Tibial nerve (tissue), 4 donors: ENCODE measurements around the gene DDX51. TPM values are rescaled to one million over a fixed set of nuclear protein-coding genes. Genes with fewer than 3 reads are reported as not detected.
A peak's percentile ranks its signal among the peaks of the same experiment; 100 is the strongest.

Source experiments
- DNase-seq, 2 donors: peaks; one replicate each; pipeline ENCODE4 v3.0.0-alpha.2; 2019; ENCODE audit warnings: low spot score in 2 of 2
- H3K27ac ChIP-seq, 4 donors: fragments of 200-600 bp; sonication (generic) in 3 of 4; one replicate each; pipeline ENCODE4 v1.5.1; 2017 to 2019; ENCODE audit warnings: mild to moderate bottlenecking in 1 of 4
- H3K27me3 ChIP-seq, 2 donors: fragments of 200-600 bp; sonication (generic) in 1 of 2; one replicate each; pipeline versions ENCODE4 v1.5.1 to v1.6.0; 2017 to 2019
- H3K36me3 ChIP-seq, 3 donors: fragments of 200-600 bp; sonication (generic); one replicate each; pipeline ENCODE4 v1.5.1; 2018 to 2019
- H3K4me1 ChIP-seq, 4 donors: fragments of 200-600 bp; sonication (generic) in 3 of 4; one replicate each; pipeline ENCODE4 v1.5.1; 2017 to 2019
- H3K4me3 ChIP-seq, 4 donors: fragments of 200-600 bp; sonication (generic) in 3 of 4; one replicate each; pipeline ENCODE4 v1.5.1; 2017 to 2019; ENCODE audit warnings: mild to moderate bottlenecking in 1 of 4, moderate library complexity in 1 of 4
- H3K9me3 ChIP-seq, 4 donors: fragments of 200-600 bp; sonication (generic) in 3 of 4; one replicate each; pipeline ENCODE4 v1.5.1; 2017 to 2019
- CTCF ChIP-seq, 5 experiments: fragments of 200-600 bp in 3 of 5; fragments of 450-650 bp in 2 of 5; sonication (generic) in 3 of 5; IDR thresholded peaks; one replicate each; pipeline ENCODE4 v1.5.1; 2016 to 2019; ENCODE audit warnings: antibody characterized with exemption in 5 of 5, mild to moderate bottlenecking in 3 of 5, moderate library complexity in 2 of 5
- EP300 ChIP-seq, 2 donors: sonication (generic); formaldehyde crosslinking; IDR thresholded peaks; one replicate each; pipeline ENCODE4 v1.6.1; 2017; ENCODE audit warnings: antibody characterized with exemption in 2 of 2, mild to moderate bottlenecking in 1 of 2
- POLR2A ChIP-seq, 2 donors: fragments of 450-650 bp; IDR thresholded peaks; one replicate each; pipeline ENCODE4 v1.6.1; 2017; ENCODE audit warnings: antibody characterized with exemption in 2 of 2, mild to moderate bottlenecking in 2 of 2, moderate library complexity in 2 of 2
- WGBS, 2 donors: methylation state at CpG; one replicate each; pipeline ENCODE4 v1.1.5; 2018; 5-methylcytosine and 5-hydroxymethylcytosine counted together
- total RNA-seq, 4 donors: library from RNA; depleted of rRNA; stranded (reverse); fragments of >200 nt; gene quantifications; one replicate each; pipeline ENCODE4 v1.1.0, GENCODE V29; 2016

DDX51 gene
- total RNA-seq, 4 donors from 2014 or later: 15.5 to 43.8 (median 28.7) TPM

- DNase-seq: no peak
- no peak for TF ChIP-seq EP300 (IDR thresholded peaks at IDR 0.05)
- TF ChIP-seq POLR2A (IDR thresholded peaks at IDR 0.05): no peak
- TF ChIP-seq CTCF (IDR thresholded peaks at IDR 0.05): no peak
- Histone ChIP-seq H3K4me1 (peaks cover 0 to 10% (median 3%) of the 10 kb centered on the region in 4 donors), H3K27me3 (no peaks in the 10 kb centered on the region), H3K4me3 (peak overlapping the region in 3 of 4 donors; percentile 7 to 44 (median 38)), H3K27ac (no peak overlapping the region), H3K36me3 (peaks cover 0 to 53% (median 7%) of the 10 kb centered on the region in 3 donors), H3K9me3 (no peaks in the 10 kb centered on the region)
- 61 to 100% methylated on average over 1 to 20 of the region's 21 CpGs for WGBS, 2 donors
Measured at GRCh38 chr12:132154341-132154761, 10.2 kb upstream of the DDX51 start.

GRCh38 chr12:132153501-132154340 is 9.6 kb upstream of the DDX51 start:
- H3K4me1 ChIP-seq: peaks cover 0 to 10% (median 3%) of the 10 kb centered on the region in 4 donors
- peaks cover 0 to 51% (median 7%) of the 10 kb centered on the region in 3 donors for H3K36me3 ChIP-seq
- 34 to 47% methylated on average over 26 to 41 of the region's 41 CpGs for whole genome bisulfite sequencing, 2 donors
- H3K27me3 ChIP-seq: no peaks in the 10 kb centered on the region
- DNase-seq: peak in 1 of 2 donors; percentile 31
- TF ChIP-seq CTCF (IDR thresholded peaks at IDR 0.05): peak; percentile 90 to 95 (median 93)
- TF ChIP-seq POLR2A (IDR thresholded peaks at IDR 0.05): no peak
- H3K4me3 ChIP-seq: peak overlapping the region in 3 of 4 donors; percentile 7 to 44 (median 38)
- no peaks in the 10 kb centered on the region for H3K9me3 ChIP-seq
- no peak overlapping the region for H3K27ac ChIP-seq

GRCh38 chr12:132152953-132153352 is 8.8 kb upstream of the DDX51 start:
- Histone ChIP-seq H3K4me1 (peaks cover 0 to 10% (median 3%) of the 10 kb centered on the region in 4 donors), H3K36me3 (peaks cover 0 to 51% (median 7%) of the 10 kb centered on the region in 3 donors)
- no peak for TF ChIP-seq POLR2A (IDR thresholded peaks at IDR 0.05)
- no peak for TF ChIP-seq CTCF (IDR thresholded peaks at IDR 0.05)
- TF ChIP-seq EP300 (IDR thresholded peaks at IDR 0.05): no peak

GRCh38 chr12:132152411-132152821 is 8.3 kb upstream of the DDX51 start:
- DNase-seq: no peak
- 80 to 89% methylated on average over 9 of the region's 9 CpGs for WGBS, 2 donors
- TF ChIP-seq POLR2A (IDR thresholded peaks at IDR 0.05) (no peak), EP300 (IDR thresholded peaks at IDR 0.05) (no peak)
- Histone ChIP-seq H3K27ac (no peak overlapping the region), H3K4me1 (peaks cover 0 to 10% (median 3%) of the 10 kb centered on the region in 4 donors), H3K4me3 (no peak overlapping the region), H3K9me3 (no peaks in the 10 kb centered on the region), H3K36me3 (peaks cover 0 to 52% (median 7%) of the 10 kb centered on the region in 3 donors), H3K27me3 (no peaks in the 10 kb centered on the region)

More at GRCh38 chr12:132152953-132153352, 8.8 kb upstream of the DDX51 start:
- Histone ChIP-seq H3K27ac (no peak overlapping the region), H3K27me3 (no peaks in the 10 kb centered on the region), H3K9me3 (no peaks in the 10 kb centered on the region), H3K4me3 (no peak overlapping the region)
- 87 to 90% methylated on average over 20 of the region's 20 CpGs for WGBS, 2 donors
- no peak for DNase-seq

- TF ChIP-seq EP300 (IDR thresholded peaks at IDR 0.05) (no peak), POLR2A (IDR thresholded peaks at IDR 0.05) (no peak), CTCF (IDR thresholded peaks at IDR 0.05) (no peak)
- H3K36me3 ChIP-seq: peaks cover 0 to 55% (median 7%) of the 10 kb centered on the region in 3 donors
- peaks cover 0 to 10% (median 3%) of the 10 kb centered on the region in 4 donors for H3K4me1 ChIP-seq
- H3K4me3 ChIP-seq: no peak overlapping the region
- no peaks in the 10 kb centered on the region for H3K9me3 ChIP-seq
- 86 to 87% methylated on average over 27 to 32 of the region's 32 CpGs for WGBS, 2 donors
- DNase-seq: no peak
- no peaks in the 10 kb centered on the region for H3K27me3 ChIP-seq
- H3K27ac ChIP-seq: no peak overlapping the region
Measured at GRCh38 chr12:132151766-132152410, 7.8 kb upstream of the DDX51 start.
